Activated CD4-positive, alpha-beta memory T cell treated with anti-CD3 and anti-CD28 coated beads, Interleukin-2, amount 10 ng/mL, durations not matched to agents 7 days and 5 days (primary cell): ENCODE data around the gene SAMD14. TPM values are rescaled to one million over a fixed set of nuclear protein-coding genes. Genes with fewer than 3 reads are reported as not detected.

Experiments used
- total RNA-seq, 2 experiments: library from RNA; stranded (reverse); gene quantifications; one replicate each; pipeline ENCODE4 v1.2.3, GENCODE V29; 2021

Gene SAMD14
- total RNA-seq, 2 experiments from 2014 or later = 0.68 to 1.3 TPM

Other genes with a start within 250 kb of the SAMD14 start
- under 1 TPM; 0.28 TPM for gene DLX4, start 161.0 kb downstream of the SAMD14 start, total RNA-seq
- not detected for gene DLX3, start 134.9 kb downstream of the SAMD14 start, total RNA-seq
- 10 to 100 TPM; 12.5 to 13.4 TPM for gene ITGA3, start 74.0 kb downstream of the SAMD14 start, total RNA-seq
- 10 to 100 TPM; 19.6 to 23.4 TPM for gene PDK2, start 34.8 kb downstream of the SAMD14 start, total RNA-seq
- 100 to 1,000 TPM; 136 to 137 TPM for gene PPP1R9B, start 20.5 kb upstream of the SAMD14 start, total RNA-seq
- under 1 TPM in 1 of 2 experiments, not detected in 1; 0.30 TPM for gene SGCA, start 35.8 kb upstream of the SAMD14 start, total RNA-seq
- gene COL1A1, start 71.5 kb upstream of the SAMD14 start, total RNA-seq = under 1 TPM; 0.50 to 0.55 TPM
- under 1 TPM in 1 of 2 experiments, not detected in 1; 0.08 TPM for gene TMEM92, start 144.3 kb upstream of the SAMD14 start, total RNA-seq
- gene XYLT2, start 216.0 kb upstream of the SAMD14 start, total RNA-seq = 10 to 100 TPM; 26.7 to 29.7 TPM
- 10 to 100 TPM; 56.5 to 57.5 TPM for gene MRPL27, start 243.0 kb upstream of the SAMD14 start, total RNA-seq
- gene EME1, start 243.1 kb upstream of the SAMD14 start, total RNA-seq = 10 to 100 TPM; 25.1 to 26.1 TPM